NAMALWA (cell line): ENCODE measurements around the gene LAMC3.
A peak's percentile ranks its signal among the peaks of the same experiment; 100 is the strongest.

ENCODE experiments used
- DNase-seq: peaks from one replicate; pipeline ENCODE4 v3.0.0-alpha.2; 2015; ENCODE audit warnings: low spot score

Gene LAMC3

DNA sequence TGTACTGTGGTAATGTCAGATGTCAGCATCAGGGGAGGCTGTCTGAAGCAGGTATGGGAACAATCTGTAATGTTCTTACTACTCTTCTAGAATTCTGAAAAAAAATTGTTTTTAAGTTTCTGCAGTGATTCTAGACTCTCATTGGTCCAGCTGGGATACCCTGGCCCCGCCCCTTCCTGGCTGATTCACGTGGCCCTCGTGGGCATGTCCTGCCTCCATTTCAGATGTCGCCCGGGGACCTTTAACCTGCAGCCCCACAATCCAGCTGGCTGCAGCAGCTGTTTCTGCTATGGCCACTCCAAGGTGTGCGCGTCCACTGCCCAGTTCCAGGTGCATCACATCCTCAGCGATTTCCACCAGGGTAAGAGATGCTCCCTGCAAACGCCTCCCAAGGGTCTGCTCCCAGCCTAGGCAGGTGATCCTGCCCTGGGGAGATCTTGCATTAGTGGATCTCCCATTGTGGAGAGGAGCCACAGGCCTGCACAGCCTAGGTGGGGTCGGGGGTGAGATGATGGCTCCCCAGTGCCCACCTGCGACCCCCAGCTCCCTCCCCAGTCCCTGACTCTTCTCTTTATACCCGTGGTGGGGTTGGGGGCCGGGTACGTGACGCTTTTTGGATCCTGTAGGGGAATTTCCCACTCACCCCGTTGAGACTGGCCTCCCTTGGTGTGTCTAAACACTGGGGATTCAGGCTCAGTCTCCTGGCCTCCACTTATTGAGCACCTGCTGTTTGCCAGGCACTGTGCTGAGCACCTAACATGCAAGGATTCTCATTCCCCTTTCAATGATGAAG is 36.5 kb downstream of the LAMC3 start:
- peak; percentile 64 for DNase-seq

DNA sequence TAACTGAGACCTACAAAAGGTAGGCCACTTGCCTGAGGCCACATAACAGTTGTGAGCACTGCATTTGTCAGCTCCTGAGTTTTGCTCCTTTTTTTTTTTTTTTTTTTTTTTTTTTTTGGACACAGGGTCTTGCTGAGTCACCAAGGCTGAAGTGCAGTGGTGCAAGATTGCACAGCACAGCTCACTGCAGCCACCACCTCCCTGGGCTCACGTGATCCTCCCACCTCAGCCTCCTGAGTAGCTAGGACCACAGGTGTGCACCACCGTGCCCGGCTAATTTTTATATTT is 37.1 kb downstream of the LAMC3 start:
- peak; percentile 30 for DNase-seq

DNA sequence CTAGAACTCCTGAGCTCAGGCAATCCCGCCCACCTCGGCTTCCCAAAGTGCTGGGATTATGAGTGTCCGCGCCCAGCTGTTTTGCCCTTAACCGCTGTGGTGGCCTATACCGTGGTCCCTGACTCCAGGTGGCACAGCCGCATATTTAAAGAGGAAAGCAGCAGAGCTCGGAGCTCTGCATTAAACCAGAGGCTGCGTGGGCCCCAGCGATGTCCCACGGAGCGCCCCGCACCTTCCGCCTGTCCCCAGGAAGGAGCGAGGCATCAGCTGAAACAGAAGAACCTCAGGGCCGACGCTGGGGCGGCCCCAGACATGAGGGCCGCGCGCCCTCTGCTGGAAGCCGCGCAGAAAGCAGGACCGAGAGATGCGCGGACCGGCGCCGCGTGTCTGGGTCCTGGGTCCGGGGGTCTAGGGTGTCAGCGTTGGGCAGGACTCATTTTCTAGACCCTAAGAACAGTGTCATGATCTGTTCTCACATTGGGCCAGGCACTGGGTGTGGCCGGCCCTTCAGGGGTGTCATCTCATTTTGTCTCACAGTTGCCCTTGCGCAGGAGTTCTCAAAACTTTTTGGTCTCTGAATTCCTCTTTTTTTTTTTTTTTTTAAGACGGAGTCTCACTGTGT is 37.7 kb downstream of the LAMC3 start:
- DNase-seq: peak; percentile 86

DNA sequence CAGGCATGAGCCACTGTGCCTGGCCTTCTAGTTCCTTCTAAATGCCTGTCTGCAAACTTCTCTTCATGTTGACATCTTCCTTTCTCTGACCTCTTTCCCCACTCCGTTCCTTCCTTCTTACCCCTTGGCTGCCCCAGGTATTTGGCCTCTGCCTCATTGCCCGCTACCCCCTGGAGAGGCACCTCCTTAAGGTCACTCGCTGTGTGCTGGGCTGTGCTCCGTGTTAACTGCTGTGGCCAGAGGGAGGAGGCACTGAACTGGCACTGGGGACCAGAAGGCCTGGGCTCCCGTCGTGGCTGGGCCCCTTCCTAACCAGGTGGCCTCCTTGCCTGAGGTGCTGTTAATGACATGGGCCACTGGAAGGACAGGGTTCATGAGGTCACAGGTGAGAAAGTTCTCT is 39.4 kb downstream of the LAMC3 start:
- no peak for DNase-seq

- no peak for DNase-seq
Observed at GRCh38 chr9:131048820-131049219, 39.8 kb downstream of the LAMC3 start.

- no peak for DNase-seq
Observed at GRCh38 chr9:131049829-131050715, 41.1 kb downstream of the LAMC3 start.

DNA sequence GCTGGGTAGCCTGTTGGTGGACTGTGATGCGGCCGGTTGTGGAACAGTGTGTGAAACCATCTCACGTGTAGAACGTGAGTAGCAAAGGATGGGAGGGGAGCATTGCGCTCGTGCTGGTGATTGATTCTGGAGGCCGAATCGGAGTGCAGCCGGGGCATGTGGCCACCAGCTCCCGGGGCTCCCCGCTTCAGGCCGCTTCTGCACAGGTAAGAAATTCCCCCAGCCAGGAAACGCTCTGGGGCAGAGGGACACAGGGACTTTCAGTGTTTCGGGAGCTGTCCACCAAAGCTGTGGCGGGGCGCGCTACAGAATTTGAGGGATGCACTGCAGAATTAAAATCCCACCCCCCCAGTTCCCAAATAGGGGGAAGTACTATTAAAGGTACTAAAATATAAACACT is 41.9 kb downstream of the LAMC3 start:
- DNase-seq: no peak

DNA sequence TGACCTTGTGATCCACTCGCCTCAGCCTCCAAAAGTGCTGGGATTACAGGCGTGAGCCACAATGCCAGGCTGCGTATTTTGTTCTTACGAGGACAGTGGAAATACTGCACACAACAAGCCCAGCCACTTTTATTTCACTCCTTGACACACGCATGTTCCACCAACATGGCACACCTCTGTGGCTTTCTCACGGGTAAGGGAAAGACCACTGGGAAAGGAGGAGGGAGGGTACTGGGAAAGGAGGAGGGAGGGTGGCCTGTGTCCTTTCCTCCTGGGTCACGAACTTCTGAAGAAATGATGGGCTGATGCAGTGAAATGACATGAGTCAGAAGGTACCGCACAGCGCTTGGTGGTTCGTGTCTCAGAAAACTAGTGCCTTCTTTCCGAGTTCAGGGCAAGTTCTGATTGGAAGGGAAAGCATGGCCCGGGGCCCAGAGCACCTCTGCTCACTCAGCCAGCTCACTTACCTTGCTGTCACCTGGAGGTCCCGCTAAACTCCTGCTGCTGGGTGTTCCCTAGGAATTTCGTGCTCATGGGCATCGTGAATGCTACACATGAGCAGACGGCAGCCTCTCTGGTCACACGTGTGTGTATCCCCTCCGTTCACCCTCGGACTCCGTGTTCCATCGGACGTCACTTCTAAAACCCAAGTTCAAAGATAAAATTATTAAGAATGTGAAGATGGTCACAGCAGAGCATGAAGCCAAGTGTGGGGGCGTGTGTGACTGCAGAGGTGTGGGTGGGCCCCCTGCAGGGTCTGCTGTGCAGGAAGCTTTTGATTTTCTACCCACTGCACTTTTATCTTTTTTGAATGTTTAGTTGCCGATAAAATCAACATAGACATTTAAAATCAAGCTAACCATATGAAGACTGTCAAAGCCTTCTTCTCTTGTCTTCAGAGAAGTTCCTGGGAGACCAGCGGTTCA is 42.9 kb downstream of the LAMC3 start:
- DNase-seq: no peak

GRCh38 chr9:131053896-131054295 is 44.9 kb downstream of the LAMC3 start:
- no peak for DNase-seq

- no peak for DNase-seq
Observed at GRCh38 chr9:131056781-131057506, 48.0 kb downstream of the LAMC3 start.

GRCh38 chr9:131060900-131061630 is 52.1 kb downstream of the LAMC3 start:
- no peak for DNase-seq

- DNase-seq: no peak
Observed at GRCh38 chr9:131062969-131063368, 54.0 kb downstream of the LAMC3 start.

DNA sequence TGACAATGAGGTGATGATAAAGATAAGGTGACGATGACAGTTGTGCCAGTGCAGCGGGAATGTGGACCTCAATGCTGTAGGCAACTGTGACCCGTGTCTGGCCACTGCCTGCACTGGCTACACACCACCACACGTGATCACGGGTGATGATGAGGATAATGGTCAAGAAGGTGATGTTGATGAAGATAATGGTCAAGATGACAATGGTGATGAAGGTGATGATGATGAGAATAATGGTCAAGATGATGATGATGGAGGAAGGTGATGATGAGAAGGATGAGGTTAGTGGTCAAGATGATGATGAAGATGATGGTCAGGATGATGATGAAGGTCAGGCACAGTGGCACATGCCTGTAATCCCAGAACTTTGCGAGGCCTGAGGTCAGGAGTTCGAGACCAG is 56.6 kb downstream of the LAMC3 start:
- DNase-seq: no peak

DNA sequence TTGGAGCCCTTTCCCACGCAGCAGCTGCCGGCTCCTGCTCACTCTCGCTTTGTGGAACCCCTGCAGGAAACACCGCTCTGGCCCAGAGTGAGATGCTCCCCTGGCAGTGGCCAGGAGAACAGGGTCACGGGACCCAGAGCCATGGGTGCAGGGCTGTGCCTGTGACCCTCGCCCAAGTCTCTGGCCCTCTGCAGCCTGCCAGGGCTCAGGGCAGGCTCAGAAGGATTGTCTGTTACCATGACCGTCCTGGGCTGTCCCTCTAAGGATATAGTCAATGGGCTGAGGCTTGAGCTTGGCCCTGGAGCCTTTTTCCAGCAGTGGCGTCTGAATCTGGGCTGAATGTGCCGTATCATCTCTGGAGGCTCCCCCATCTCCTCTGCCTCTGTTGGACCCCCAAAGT is 58.7 kb downstream of the LAMC3 start:
- DNase-seq: no peak

- DNase-seq: no peak
Observed at GRCh38 chr9:131068076-131068816, 59.3 kb downstream of the LAMC3 start.

DNA sequence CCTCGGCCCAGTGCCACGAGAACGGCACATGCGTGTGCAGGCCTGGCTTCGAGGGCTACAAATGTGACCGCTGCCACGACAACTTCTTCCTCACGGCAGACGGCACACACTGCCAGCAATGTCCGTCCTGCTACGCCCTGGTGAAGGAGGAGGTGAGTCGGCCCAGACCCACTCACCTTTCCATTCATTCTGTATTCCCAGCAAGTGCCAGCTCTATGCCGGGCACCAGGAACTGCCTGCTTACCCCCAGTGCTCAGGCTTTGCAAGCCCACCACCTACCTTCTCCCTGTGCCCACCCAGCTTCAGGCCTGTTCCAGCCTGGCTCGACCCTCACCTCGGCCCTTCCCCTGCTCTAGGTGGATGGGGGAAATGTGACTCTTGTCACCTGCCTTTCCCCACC is 60.7 kb downstream of the LAMC3 start:
- DNase-seq: no peak

DNA sequence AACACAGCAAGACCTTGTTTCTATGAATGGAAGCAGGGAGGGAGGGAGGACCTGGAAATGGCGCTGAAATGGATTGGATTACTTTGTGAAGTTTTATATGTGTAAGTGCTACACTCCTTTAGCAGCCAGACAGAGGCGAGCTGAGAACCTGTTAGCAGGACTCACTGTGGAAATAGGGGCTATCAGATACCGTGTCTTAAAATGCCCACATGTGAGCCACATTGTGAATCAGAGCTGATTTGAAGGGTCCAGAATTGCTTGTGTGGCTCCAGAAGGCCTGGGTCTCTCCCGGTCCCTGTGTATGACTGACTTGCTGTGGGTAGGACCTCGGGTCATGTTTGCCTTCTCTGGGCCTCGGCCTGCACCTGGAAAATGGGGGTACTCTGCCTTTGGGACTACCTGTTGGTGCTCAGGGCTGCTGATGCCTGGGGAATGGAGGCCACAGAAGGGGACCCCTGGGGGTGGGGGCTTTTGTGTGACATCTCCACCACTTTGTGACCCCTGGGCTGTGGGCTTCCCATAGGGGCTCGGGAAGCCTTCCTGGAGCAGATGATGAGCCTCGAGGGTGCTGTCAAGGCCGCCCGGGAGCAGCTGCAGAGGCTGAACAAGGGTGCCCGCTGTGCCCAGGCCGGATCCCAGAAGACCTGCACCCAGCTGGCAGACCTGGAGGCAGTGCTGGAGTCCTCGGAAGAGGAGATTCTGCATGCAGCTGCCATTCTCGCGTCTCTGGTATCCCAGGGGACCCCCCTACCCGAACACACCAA is 63.3 kb downstream of the LAMC3 start:
- DNase-seq: no peak

DNA sequence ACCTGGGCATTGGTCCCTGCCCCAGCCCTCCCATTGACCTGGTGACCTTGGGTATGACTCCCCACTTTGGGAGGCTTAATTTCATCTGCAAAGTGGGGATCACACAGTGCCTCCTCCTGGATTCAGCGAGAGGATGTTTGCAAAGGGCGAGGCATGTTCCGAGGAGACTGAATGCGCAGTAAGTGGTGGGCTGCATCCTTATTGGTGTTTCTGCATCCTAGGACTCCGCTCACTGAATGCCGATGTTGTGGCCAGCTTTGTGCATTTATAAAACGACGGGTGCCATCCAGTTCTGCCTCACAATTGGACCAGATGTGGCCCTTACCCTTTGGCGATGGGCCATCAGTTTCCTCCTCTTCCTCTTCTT is 63.9 kb downstream of the LAMC3 start:
- DNase-seq: no peak
